ENCODE measurements around the gene PLEKHA6. TPM values are rescaled to one million over a fixed set of nuclear protein-coding genes. Genes with fewer than 3 reads are reported as not detected.

Gene PLEKHA6
- total RNA-seq, 1 experiment from 2014 or later = 2.1 TPM

DNA sequence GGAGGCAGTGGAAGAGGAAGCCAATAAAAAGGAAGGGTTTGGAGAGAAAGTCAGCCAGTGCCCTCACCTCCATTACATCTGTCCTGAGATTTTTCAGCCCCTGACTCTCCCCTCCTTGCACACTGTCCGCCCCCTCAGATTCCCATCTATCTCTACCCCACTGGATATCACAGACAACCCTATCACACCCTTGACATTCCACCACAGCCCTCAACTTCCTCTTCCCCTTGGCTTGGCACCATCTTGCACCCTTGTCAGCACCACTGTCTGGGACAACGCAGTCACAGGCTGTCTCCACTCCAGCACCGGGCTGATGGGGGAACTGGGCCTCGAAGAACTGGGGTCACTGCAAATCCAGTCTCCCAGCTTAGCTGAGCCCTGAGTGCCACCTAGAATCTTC is 14.2 kb upstream of the PLEKHA6 start:
- Mint-ChIP-seq H3K27ac (no peak overlapping the region), H3K27me3 (ENCODE audit: low read depth) (peaks cover 26% of the 10 kb centered on the region), H3K9me3 (no peaks in the 10 kb centered on the region), H3K4me1 (peaks cover 8 to 9% of the 10 kb centered on the region in 2 experiments), H3K36me3 (ENCODE audit: insufficient read depth in 1 of 3, low read depth in 3 of 3) (no peaks in the 10 kb centered on the region), H3K4me3 (no peak overlapping the region)
- TF ChIP-seq, protein P1, sequence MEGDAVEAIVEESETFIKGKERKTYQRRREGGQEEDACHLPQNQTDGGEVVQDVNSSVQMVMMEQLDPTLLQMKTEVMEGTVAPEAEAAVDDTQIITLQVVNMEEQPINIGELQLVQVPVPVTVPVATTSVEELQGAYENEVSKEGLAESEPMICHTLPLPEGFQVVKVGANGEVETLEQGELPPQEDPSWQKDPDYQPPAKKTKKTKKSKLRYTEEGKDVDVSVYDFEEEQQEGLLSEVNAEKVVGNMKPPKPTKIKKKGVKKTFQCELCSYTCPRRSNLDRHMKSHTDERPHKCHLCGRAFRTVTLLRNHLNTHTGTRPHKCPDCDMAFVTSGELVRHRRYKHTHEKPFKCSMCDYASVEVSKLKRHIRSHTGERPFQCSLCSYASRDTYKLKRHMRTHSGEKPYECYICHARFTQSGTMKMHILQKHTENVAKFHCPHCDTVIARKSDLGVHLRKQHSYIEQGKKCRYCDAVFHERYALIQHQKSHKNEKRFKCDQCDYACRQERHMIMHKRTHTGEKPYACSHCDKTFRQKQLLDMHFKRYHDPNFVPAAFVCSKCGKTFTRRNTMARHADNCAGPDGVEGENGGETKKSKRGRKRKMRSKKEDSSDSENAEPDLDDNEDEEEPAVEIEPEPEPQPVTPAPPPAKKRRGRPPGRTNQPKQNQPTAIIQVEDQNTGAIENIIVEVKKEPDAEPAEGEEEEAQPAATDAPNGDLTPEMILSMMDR (conservative IDR thresholded peaks at IDR 0.05) = no peak
- WGBS (ENCODE audit: extremely low coverage, insufficient read length, low lambda C conversion rate) = no CpG with 5 or more reads among the region's 4 CpGs
- H3K56ac ChIP-seq (ENCODE audit: insufficient read length, low read depth, low read length) = no peak overlapping the region
- H2BK5ac ChIP-seq (ENCODE audit: insufficient read length, low read length) = no peak overlapping the region
- H2AFZ ChIP-seq (ENCODE audit: low read length) = no peak overlapping the region
- no peak overlapping the region for H3K4ac ChIP-seq (ENCODE audit: low read depth, low read length)
- no peak overlapping the region for H2BK15ac ChIP-seq (ENCODE audit: low read depth, low read length)
- no peaks in the 10 kb centered on the region for H3K79me1 ChIP-seq (ENCODE audit: insufficient read depth, low read depth, low read length, poor library complexity, severe bottlenecking)
- H3K79me2 ChIP-seq (ENCODE audit: insufficient read depth, low read length) = no peaks in the 10 kb centered on the region
- no peak overlapping the region for H2AK5ac ChIP-seq (ENCODE audit: insufficient read length, low read length)
- H3T11ph ChIP-seq (ENCODE audit: low read length) = no peak overlapping the region
- no peak overlapping the region for H4K8ac ChIP-seq (replicated peaks; ENCODE audit: insufficient read length, low read depth, low read length)
- no peak for DNase-seq
- H3K9me3 ChIP-seq (ENCODE audit: control insufficient read depth, low read depth, low read length) = no peaks in the 10 kb centered on the region
- H4K91ac ChIP-seq (ENCODE audit: insufficient read length, low read depth, low read length) = no peak overlapping the region
- H3K27me3 ChIP-seq (ENCODE audit: insufficient read depth, low read length) = peaks cover 11% of the 10 kb centered on the region; the same call in 1 of the 2 replicates
- H2BK120ac ChIP-seq (ENCODE audit: low read depth, low read length, poor library complexity, severe bottlenecking) = no peak overlapping the region
- H3K4me2 ChIP-seq (ENCODE audit: insufficient read depth, insufficient read length, low read length) = no peak overlapping the region
- peaks cover 2% of the 10 kb centered on the region for H4K20me1 ChIP-seq (ENCODE audit: control insufficient read depth, insufficient read depth, insufficient read length)
- H3K14ac ChIP-seq (ENCODE audit: insufficient read depth, low read length) = no peak overlapping the region
- peaks cover 10% of the 10 kb centered on the region for H3K23me2 ChIP-seq (ENCODE audit: insufficient read length, low read depth, low read length, poor library complexity, severe bottlenecking)
- no peak overlapping the region for H2BK20ac ChIP-seq (ENCODE audit: low read depth, low read length, poor library complexity, severe bottlenecking)
- peaks cover 2% of the 10 kb centered on the region; the same call in 1 of the 2 replicates for H3K4me1 ChIP-seq (ENCODE audit: insufficient read depth, low read length)
- H2BK12ac ChIP-seq (ENCODE audit: insufficient read length, low read depth, low read length) = no peak overlapping the region
- no peak overlapping the region for H3K27ac ChIP-seq (ENCODE audit: insufficient read length, low read depth, low read length)
- H3K9ac ChIP-seq (ENCODE audit: extremely low read depth, insufficient read length, low read length) = no peak overlapping the region
- no peak overlapping the region for H4K5ac ChIP-seq (ENCODE audit: insufficient read length, low read depth, low read length)
- no peak overlapping the region for H3K18ac ChIP-seq (ENCODE audit: insufficient read length, low read depth, low read length)
- no peak overlapping the region for H3K23ac ChIP-seq (ENCODE audit: insufficient read length, low read depth, low read length)
